CD14-positive monocyte (primary cell): ENCODE results near the gene IGF2BP2. TPM values are rescaled to one million over a fixed set of nuclear protein-coding genes. Genes with fewer than 3 reads are reported as not detected.

Experiments used
- DNase-seq, 3 donors: peaks; one replicate each; pipeline ENCODE4 v3.0.0-alpha.2; 2011 to 2022
- H2AFZ ChIP-seq: 2 replicates; pipeline ENCODE4 v1.6.0; 2012; ENCODE audit warnings: mild to moderate bottlenecking, low read depth, low read length, inconsistent platforms; ENCODE audit not compliant: insufficient read depth, poor library complexity, severe bottlenecking
- H3K27ac ChIP-seq, 2 donors: 1 replicate in 1 of 2; 2 replicates in 1 of 2; pipeline ENCODE4 v1.5.1; 2012 to 2013; ENCODE audit warnings: low read length in 2 of 2, control low read depth in 1 of 2, inconsistent platforms in 1 of 2, low read depth in 1 of 2, mild to moderate bottlenecking in 1 of 2
- H3K27me3 ChIP-seq, 2 donors: one replicate each; pipeline versions ENCODE4 v1.6.0 to v1.6.1; 2011 to 2013; ENCODE audit warnings: low read length in 2 of 2; ENCODE audit not compliant: control insufficient read depth in 2 of 2, insufficient read depth in 2 of 2
- H3K36me3 ChIP-seq, 2 donors: replicated peaks in 1 of 2; 1 replicate in 1 of 2; 2 replicates in 1 of 2; pipeline versions ENCODE4 v1.5.1 to v1.6.1; 2012 to 2013; ENCODE audit warnings: low read length in 2 of 2, control low read depth in 1 of 2, inconsistent platforms in 1 of 2, mild to moderate bottlenecking in 1 of 2; ENCODE audit not compliant: insufficient read depth in 2 of 2, control insufficient read depth in 1 of 2
- H3K4me1 ChIP-seq, 2 donors: 1 replicate in 1 of 2; 2 replicates in 1 of 2; pipeline versions ENCODE4 v1.5.1 to v1.6.1; 2012 to 2013; ENCODE audit warnings: low read length in 2 of 2, control low read depth in 1 of 2, inconsistent platforms in 1 of 2, mild to moderate bottlenecking in 1 of 2, moderate library complexity in 1 of 2; ENCODE audit not compliant: insufficient read depth in 2 of 2, control insufficient read depth in 1 of 2
- H3K4me2 ChIP-seq: replicated peaks from 2 replicates; pipeline ENCODE3; 2012; ENCODE audit warnings: low read length, moderate library complexity, mild to moderate bottlenecking; ENCODE audit not compliant: poor library complexity, severe bottlenecking; ENCODE audit errors: extremely low read depth
- H3K4me3 ChIP-seq, 3 experiments: fragments of 200-600 bp in 1 of 3; sonication (generic) in 1 of 3; replicated peaks in 1 of 3; 1 replicate in 2 of 3; 2 replicates in 1 of 3; pipeline ENCODE4 v1.5.1; 2011 to 2013; ENCODE audit warnings: low read length in 3 of 3, mild to moderate bottlenecking in 3 of 3, control low read depth in 2 of 3, low read depth in 2 of 3, inconsistent platforms in 1 of 3, moderate library complexity in 1 of 3
- H3K79me2 ChIP-seq: 2 replicates; pipeline ENCODE4 v1.6.0; 2012; ENCODE audit warnings: mild to moderate bottlenecking, control low read depth, inconsistent platforms, low read length, moderate library complexity; ENCODE audit not compliant: insufficient read depth
- H3K9ac ChIP-seq: 2 replicates; pipeline ENCODE4 v1.6.0; 2017; ENCODE audit warnings: low read length, mild to moderate bottlenecking; ENCODE audit not compliant: insufficient read depth, poor library complexity, severe bottlenecking
- H3K9me3 ChIP-seq, 2 donors: replicated peaks in 1 of 2; 1 replicate in 1 of 2; 2 replicates in 1 of 2; pipeline versions ENCODE4 v1.5.1 to v1.6.1; 2012 to 2013; ENCODE audit warnings: low read length in 2 of 2, control low read depth in 1 of 2; ENCODE audit not compliant: control insufficient read depth in 1 of 2, insufficient read depth in 1 of 2
- H4K20me1 ChIP-seq: 2 replicates; pipeline ENCODE4 v1.6.0; 2012; ENCODE audit warnings: mild to moderate bottlenecking, low read length, control low read depth, moderate library complexity; ENCODE audit not compliant: insufficient read depth
- H3K27ac Mint-ChIP-seq, 7 donors: one replicate each; pipeline ENCODE4 v1.8.0; 2020; ENCODE audit warnings: mild to moderate bottlenecking in 7 of 7, mixed read lengths in 7 of 7, moderate library complexity in 6 of 7, inconsistent platforms in 2 of 7
- H3K27me3 Mint-ChIP-seq, 3 donors: one replicate each; pipeline ENCODE4 v1.8.0; 2021 to 2022; ENCODE audit warnings: low read depth in 3 of 3, mild to moderate bottlenecking in 3 of 3, mixed read lengths in 3 of 3, moderate library complexity in 3 of 3, inconsistent platforms in 1 of 3
- H3K36me3 Mint-ChIP-seq, 2 donors: one replicate each; pipeline ENCODE4 v1.8.0; 2020; ENCODE audit warnings: mixed read lengths in 2 of 2, inconsistent platforms in 1 of 2, mild to moderate bottlenecking in 1 of 2
- H3K4me1 Mint-ChIP-seq: one replicate; pipeline ENCODE4 v1.8.0; 2020; ENCODE audit warnings: mild to moderate bottlenecking, mixed read lengths
- H3K4me3 Mint-ChIP-seq, 2 donors: one replicate each; pipeline ENCODE4 v1.8.0; 2020; ENCODE audit warnings: mild to moderate bottlenecking in 2 of 2, mixed read lengths in 2 of 2, moderate library complexity in 1 of 2
- H3K9me3 Mint-ChIP-seq, 7 donors: one replicate each; pipeline ENCODE4 v1.8.0; 2020 to 2022; ENCODE audit warnings: mixed read lengths in 7 of 7, mild to moderate bottlenecking in 6 of 7, moderate library complexity in 6 of 7, inconsistent platforms in 2 of 7
- WGBS: methylation state at CpG from one replicate; pipeline ENCODE4 v1.1.5; 2013; ENCODE audit warnings: missing lambda C conversion rate; ENCODE audit not compliant: insufficient coverage; 5-methylcytosine and 5-hydroxymethylcytosine counted together
- intact Hi-C, 2 donors: fragments of 100-400 bp; cut with micrococcal nuclease; formaldehyde crosslinking; loops; one replicate each; pipeline versions ENCODE4 v1.15.0 to v1.15.1; 2023
- polyA plus RNA-seq, 3 donors: library from polyadenylated mRNA; depleted of rRNA in 1 of 3; unstranded in 2 of 3; stranded (reverse) in 1 of 3; fragments of 300-500 nt in 2 of 3; fragments of >200 nt in 1 of 3; fragmentation: Illumina TruSeq in 2 of 3; gene quantifications; 1 replicate in 2 of 3; 2 replicates in 1 of 3; pipeline ENCODE4 v1.2.3, GENCODE V29; 2012 to 2021
- TF ChIP-seq, protein P1 (sequence below): fragments of 200-600 bp; IDR thresholded peaks from one replicate; pipeline ENCODE4 v1.8.0; 2022; ENCODE audit warnings: antibody characterized with exemption, mild to moderate bottlenecking

The IGF2BP2 gene
- polyA plus RNA-seq, 3 donors = 0.78 to 2.8 (median 1.00) TPM

DNA sequence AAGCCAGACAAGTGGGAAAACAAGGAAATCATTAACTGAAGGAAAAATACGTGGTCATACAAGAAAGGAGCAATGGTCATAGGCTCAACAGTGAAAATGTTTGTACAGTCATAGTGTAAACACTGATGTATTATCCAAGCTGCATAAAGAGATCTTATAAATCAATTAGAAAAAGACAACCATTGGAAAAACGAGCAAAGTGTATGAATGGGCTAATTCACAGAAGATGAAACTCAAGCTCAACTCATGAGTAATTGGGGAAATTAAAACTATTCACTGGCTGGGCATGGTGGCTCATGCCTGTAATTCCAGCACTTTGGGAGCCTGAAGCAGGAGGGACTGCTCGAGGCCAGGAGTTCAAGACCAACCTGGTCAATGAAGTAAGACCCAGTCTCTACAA lies 6.4 kb upstream of the IGF2BP2 start:
- no peak overlapping the region for H3K4me3 Mint-ChIP-seq
- H3K27ac ChIP-seq = no peak overlapping the region
- H3K36me3 Mint-ChIP-seq = peaks cover 3 to 4% of the 10 kb centered on the region in 2 donors
- peaks cover 0 to 9% (median 3%) of the 10 kb centered on the region in 7 donors for H3K9me3 Mint-ChIP-seq
- peaks cover 4 to 5% of the 10 kb centered on the region in 2 donors for H3K4me1 ChIP-seq
- peaks cover 3% of the 10 kb centered on the region for H3K79me2 ChIP-seq
- no CpG with 5 or more reads among the region's 3 CpGs for WGBS
- no peak overlapping the region for H3K4me2 ChIP-seq
- TF ChIP-seq, protein P1, sequence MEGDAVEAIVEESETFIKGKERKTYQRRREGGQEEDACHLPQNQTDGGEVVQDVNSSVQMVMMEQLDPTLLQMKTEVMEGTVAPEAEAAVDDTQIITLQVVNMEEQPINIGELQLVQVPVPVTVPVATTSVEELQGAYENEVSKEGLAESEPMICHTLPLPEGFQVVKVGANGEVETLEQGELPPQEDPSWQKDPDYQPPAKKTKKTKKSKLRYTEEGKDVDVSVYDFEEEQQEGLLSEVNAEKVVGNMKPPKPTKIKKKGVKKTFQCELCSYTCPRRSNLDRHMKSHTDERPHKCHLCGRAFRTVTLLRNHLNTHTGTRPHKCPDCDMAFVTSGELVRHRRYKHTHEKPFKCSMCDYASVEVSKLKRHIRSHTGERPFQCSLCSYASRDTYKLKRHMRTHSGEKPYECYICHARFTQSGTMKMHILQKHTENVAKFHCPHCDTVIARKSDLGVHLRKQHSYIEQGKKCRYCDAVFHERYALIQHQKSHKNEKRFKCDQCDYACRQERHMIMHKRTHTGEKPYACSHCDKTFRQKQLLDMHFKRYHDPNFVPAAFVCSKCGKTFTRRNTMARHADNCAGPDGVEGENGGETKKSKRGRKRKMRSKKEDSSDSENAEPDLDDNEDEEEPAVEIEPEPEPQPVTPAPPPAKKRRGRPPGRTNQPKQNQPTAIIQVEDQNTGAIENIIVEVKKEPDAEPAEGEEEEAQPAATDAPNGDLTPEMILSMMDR = no peak
- H3K36me3 ChIP-seq = no peaks in the 10 kb centered on the region
- H3K27me3 Mint-ChIP-seq = peaks cover 2 to 21% (median 11%) of the 10 kb centered on the region in 3 donors
- no peak for DNase-seq
- no peaks in the 10 kb centered on the region for H4K20me1 ChIP-seq
- H3K4me1 Mint-ChIP-seq = peaks cover 8% of the 10 kb centered on the region
- no peak overlapping the region for H3K27ac Mint-ChIP-seq
- H2AFZ ChIP-seq = no peak overlapping the region
- intact Hi-C loops = no loop called here
- H3K9ac ChIP-seq = no peak overlapping the region
- no peak overlapping the region for H3K4me3 ChIP-seq
- no peaks in the 10 kb centered on the region for H3K9me3 ChIP-seq
- H3K27me3 ChIP-seq = peaks cover 0 to 4% of the 10 kb centered on the region in 2 donors

- Mint-ChIP-seq H3K9me3 (peaks cover 0 to 9% (median 3%) of the 10 kb centered on the region in 7 donors), H3K27ac (no peak overlapping the region), H3K4me3 (no peak overlapping the region), H3K4me1 (peaks cover 10% of the 10 kb centered on the region), H3K36me3 (peaks cover 3 to 5% of the 10 kb centered on the region in 2 donors), H3K27me3 (peaks cover 3 to 23% (median 12%) of the 10 kb centered on the region in 3 donors)
- no peak overlapping the region for H3K9ac ChIP-seq
- H3K4me1 ChIP-seq = peaks cover 5 to 10% of the 10 kb centered on the region in 2 donors
- H3K9me3 ChIP-seq = no peaks in the 10 kb centered on the region
- DNase-seq = no peak
- H3K36me3 ChIP-seq = no peaks in the 10 kb centered on the region
- H3K79me2 ChIP-seq = peaks cover 9% of the 10 kb centered on the region
- TF ChIP-seq, protein P1 = no peak
- H4K20me1 ChIP-seq = no peaks in the 10 kb centered on the region
- intact Hi-C loops = no loop called here
- no peak overlapping the region for H3K4me3 ChIP-seq
- no peak overlapping the region for H3K27ac ChIP-seq
- no peak overlapping the region for H3K4me2 ChIP-seq
- no peak overlapping the region for H2AFZ ChIP-seq
- H3K27me3 ChIP-seq = peaks cover 0 to 5% of the 10 kb centered on the region in 2 donors
- no CpG with 5 or more reads among the region's 5 CpGs for WGBS
Measured at GRCh38 chr3:185830018-185830797, 5.4 kb upstream of the IGF2BP2 start.
